ENCODE measurements around the gene MORN1. TPM values are rescaled to one million over a fixed set of nuclear protein-coding genes. Genes with fewer than 3 reads are reported as not detected.

The MORN1 gene
- polyA plus RNA-seq, 1 donor from 2014 or later: 10.9 TPM

DNA sequence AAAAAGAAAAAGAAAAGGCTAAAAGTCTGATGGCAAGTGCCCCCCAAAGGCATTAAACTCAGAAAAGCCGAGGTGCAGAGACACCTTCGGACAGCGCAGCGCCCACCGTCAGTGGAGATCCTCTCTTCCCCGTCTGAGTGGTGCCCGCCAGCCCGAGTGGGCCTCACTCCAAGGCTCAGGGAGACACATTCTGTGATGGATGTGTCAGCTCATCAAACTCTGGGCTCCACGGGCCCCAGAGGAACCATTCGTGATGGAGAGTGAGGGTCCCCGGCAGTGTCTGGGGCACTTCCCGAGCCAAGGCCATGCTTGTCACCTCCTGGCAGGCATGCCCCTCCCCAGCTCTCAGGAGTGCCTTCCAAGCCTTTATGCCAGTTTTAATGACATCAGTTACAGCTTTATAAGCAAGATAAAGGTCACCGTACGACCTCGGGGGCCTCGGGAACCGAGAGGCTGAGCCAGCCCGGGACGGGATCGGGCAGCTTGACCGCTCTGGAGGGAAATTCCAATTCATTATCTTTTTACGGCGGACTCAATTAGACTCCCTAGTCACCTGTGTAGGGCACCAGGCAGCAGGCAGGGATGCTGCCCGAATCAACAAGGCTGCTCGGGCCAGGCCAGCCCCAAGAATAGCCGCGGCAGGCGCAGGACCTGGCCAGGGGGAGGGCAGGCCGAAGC, 49.5 kb downstream of the MORN1 start:
- no peak overlapping the region for H2AFZ ChIP-seq (ENCODE audit: low read depth, low read length)
- H3K36me3 ChIP-seq (ENCODE audit: insufficient read depth, low read length): no peaks in the 10 kb centered on the region
- H3K27me3 ChIP-seq (ENCODE audit: insufficient read depth, low read depth, low read length): no peaks in the 10 kb centered on the region
- no peaks in the 10 kb centered on the region for H3K79me2 ChIP-seq (replicated peaks; ENCODE audit: insufficient read depth, low read length)
- TF ChIP-seq MXI1 (conservative IDR thresholded peaks at IDR 0.05; ENCODE audit: poor library complexity, severe bottlenecking) (no peak), TAF1 (IDR thresholded peaks at IDR 0.05; ENCODE audit: low read depth) (no peak), SMC3 (conservative IDR thresholded peaks at IDR 0.05; ENCODE audit: poor library complexity) (no peak), POLR2AphosphoS5 (IDR thresholded peaks at IDR 0.05) (no peak), EZH2 (IDR thresholded peaks at IDR 0.05; ENCODE audit: borderline replicate concordance, insufficient read depth, low read length, poor library complexity, severe bottlenecking) (no peak), EP300 (conservative IDR thresholded peaks at IDR 0.05; ENCODE audit: poor library complexity, severe bottlenecking) (no peak), RAD21 (conservative IDR thresholded peaks at IDR 0.05) (no peak)
- TF ChIP-seq, protein P1, sequence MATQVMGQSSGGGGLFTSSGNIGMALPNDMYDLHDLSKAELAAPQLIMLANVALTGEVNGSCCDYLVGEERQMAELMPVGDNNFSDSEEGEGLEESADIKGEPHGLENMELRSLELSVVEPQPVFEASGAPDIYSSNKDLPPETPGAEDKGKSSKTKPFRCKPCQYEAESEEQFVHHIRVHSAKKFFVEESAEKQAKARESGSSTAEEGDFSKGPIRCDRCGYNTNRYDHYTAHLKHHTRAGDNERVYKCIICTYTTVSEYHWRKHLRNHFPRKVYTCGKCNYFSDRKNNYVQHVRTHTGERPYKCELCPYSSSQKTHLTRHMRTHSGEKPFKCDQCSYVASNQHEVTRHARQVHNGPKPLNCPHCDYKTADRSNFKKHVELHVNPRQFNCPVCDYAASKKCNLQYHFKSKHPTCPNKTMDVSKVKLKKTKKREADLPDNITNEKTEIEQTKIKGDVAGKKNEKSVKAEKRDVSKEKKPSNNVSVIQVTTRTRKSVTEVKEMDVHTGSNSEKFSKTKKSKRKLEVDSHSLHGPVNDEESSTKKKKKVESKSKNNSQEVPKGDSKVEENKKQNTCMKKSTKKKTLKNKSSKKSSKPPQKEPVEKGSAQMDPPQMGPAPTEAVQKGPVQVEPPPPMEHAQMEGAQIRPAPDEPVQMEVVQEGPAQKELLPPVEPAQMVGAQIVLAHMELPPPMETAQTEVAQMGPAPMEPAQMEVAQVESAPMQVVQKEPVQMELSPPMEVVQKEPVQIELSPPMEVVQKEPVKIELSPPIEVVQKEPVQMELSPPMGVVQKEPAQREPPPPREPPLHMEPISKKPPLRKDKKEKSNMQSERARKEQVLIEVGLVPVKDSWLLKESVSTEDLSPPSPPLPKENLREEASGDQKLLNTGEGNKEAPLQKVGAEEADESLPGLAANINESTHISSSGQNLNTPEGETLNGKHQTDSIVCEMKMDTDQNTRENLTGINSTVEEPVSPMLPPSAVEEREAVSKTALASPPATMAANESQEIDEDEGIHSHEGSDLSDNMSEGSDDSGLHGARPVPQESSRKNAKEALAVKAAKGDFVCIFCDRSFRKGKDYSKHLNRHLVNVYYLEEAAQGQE (IDR thresholded peaks at IDR 0.05; ENCODE audit: borderline replicate concordance): no peak
- TF ChIP-seq, protein P2, sequence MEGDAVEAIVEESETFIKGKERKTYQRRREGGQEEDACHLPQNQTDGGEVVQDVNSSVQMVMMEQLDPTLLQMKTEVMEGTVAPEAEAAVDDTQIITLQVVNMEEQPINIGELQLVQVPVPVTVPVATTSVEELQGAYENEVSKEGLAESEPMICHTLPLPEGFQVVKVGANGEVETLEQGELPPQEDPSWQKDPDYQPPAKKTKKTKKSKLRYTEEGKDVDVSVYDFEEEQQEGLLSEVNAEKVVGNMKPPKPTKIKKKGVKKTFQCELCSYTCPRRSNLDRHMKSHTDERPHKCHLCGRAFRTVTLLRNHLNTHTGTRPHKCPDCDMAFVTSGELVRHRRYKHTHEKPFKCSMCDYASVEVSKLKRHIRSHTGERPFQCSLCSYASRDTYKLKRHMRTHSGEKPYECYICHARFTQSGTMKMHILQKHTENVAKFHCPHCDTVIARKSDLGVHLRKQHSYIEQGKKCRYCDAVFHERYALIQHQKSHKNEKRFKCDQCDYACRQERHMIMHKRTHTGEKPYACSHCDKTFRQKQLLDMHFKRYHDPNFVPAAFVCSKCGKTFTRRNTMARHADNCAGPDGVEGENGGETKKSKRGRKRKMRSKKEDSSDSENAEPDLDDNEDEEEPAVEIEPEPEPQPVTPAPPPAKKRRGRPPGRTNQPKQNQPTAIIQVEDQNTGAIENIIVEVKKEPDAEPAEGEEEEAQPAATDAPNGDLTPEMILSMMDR (IDR thresholded peaks at IDR 0.05; ENCODE audit: poor library complexity, severe bottlenecking): no peak
- no peaks in the 10 kb centered on the region for H3K9me3 ChIP-seq (ENCODE audit: low read length)
- no peak overlapping the region for H3K9ac ChIP-seq (ENCODE audit: low read length)
- H3K9me2 ChIP-seq (ENCODE audit: insufficient read depth, low read length): no peaks in the 10 kb centered on the region
- no peak overlapping the region for H3K4me3 ChIP-seq (ENCODE audit: low read length)
- H3K4me2 ChIP-seq (ENCODE audit: low read length): no peak overlapping the region
- no peaks in the 10 kb centered on the region for H3F3A ChIP-seq (ENCODE audit: insufficient read depth, low read length, poor library complexity, severe bottlenecking)
- H3K27ac ChIP-seq (ENCODE audit: low read length): no peak overlapping the region
- no peaks in the 10 kb centered on the region for H4K20me1 ChIP-seq (ENCODE audit: insufficient read depth)

DNA sequence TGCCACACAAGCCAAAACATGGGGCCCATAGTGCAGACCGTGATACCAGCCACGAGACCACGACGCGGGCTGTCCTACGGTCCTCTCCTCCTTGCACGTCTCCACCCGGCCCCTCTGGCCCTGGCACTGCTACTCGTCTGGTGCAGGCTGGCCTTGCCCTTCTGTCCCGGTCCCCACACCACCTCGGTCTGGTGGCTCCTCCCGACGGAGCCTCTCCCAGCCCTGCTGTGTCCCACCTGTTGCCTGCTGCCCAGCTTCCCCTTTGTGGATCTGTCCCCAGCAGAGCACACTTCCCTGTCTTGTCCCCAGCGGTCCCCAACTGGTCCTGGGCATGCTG, 50.5 kb downstream of the MORN1 start:
- Histone ChIP-seq H3K9ac (ENCODE audit: low read length) (no peak overlapping the region), H3K27ac (ENCODE audit: low read length) (no peak overlapping the region), H2AFZ (ENCODE audit: low read depth, low read length) (no peak overlapping the region), H4K20me1 (ENCODE audit: insufficient read depth) (no peaks in the 10 kb centered on the region), H3K4me3 (ENCODE audit: low read length) (no peak overlapping the region), H3K27me3 (ENCODE audit: insufficient read depth, low read depth, low read length) (no peaks in the 10 kb centered on the region), H3K79me2 (replicated peaks; ENCODE audit: insufficient read depth, low read length) (no peaks in the 10 kb centered on the region), H3K9me3 (ENCODE audit: low read length) (no peaks in the 10 kb centered on the region), H3K36me3 (ENCODE audit: insufficient read depth, low read length) (no peaks in the 10 kb centered on the region), H3K9me2 (ENCODE audit: insufficient read depth, low read length) (no peaks in the 10 kb centered on the region), H3K4me2 (ENCODE audit: low read length) (no peak overlapping the region), H3F3A (ENCODE audit: insufficient read depth, low read length, poor library complexity, severe bottlenecking) (no peaks in the 10 kb centered on the region)
- TF ChIP-seq TAF1 (IDR thresholded peaks at IDR 0.05; ENCODE audit: low read depth) (no peak), RAD21 (conservative IDR thresholded peaks at IDR 0.05) (no peak), EZH2 (IDR thresholded peaks at IDR 0.05; ENCODE audit: borderline replicate concordance, insufficient read depth, low read length, poor library complexity, severe bottlenecking) (no peak), MXI1 (conservative IDR thresholded peaks at IDR 0.05; ENCODE audit: poor library complexity, severe bottlenecking) (no peak), POLR2AphosphoS5 (IDR thresholded peaks at IDR 0.05) (no peak)
- TF ChIP-seq, protein P1 (IDR thresholded peaks at IDR 0.05; ENCODE audit: borderline replicate concordance): no peak
- TF ChIP-seq, protein P2 (IDR thresholded peaks at IDR 0.05; ENCODE audit: poor library complexity, severe bottlenecking): no peak

All from neural cell (in vitro differentiated cells).